ENCODE measurements around the gene NFATC3.

DNA sequence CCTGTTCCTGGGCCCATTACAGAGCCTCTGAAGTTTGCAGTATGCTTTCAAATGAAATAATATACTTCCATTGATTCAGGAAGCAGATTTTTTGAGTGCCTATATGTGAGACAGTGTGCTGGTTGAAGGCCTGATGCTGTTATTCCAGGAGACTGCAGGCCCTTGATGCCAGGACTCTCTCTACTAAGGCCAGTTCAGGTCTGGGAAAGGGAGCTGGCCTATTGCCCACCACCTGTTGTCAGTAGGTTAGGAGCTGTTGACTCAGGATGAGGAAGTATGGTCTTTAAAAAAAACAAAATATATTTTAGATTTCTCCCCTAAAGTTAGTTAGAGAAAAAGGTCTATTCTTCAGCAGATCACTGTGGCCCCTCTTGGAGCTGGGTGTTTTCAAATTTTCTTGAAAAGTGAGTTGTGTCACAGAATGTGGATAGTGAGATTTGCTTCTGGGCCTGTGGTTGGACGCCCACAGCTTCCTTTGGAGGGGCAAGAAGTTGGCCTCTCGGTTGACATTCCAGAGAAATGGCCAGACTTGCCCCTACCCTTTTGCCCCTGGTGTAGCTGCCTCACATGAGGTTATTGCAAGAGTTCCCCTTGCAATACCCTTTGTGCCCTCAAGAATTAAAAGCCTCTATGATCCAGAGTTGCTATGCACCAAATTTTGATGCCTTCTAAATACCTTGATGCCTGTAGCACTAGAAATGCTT is 142.8 kb downstream of the NFATC3 start:
- no peak for TF ChIP-seq POLR2A (IDR thresholded peaks at IDR 0.05)
- TF ChIP-seq, protein P1, sequence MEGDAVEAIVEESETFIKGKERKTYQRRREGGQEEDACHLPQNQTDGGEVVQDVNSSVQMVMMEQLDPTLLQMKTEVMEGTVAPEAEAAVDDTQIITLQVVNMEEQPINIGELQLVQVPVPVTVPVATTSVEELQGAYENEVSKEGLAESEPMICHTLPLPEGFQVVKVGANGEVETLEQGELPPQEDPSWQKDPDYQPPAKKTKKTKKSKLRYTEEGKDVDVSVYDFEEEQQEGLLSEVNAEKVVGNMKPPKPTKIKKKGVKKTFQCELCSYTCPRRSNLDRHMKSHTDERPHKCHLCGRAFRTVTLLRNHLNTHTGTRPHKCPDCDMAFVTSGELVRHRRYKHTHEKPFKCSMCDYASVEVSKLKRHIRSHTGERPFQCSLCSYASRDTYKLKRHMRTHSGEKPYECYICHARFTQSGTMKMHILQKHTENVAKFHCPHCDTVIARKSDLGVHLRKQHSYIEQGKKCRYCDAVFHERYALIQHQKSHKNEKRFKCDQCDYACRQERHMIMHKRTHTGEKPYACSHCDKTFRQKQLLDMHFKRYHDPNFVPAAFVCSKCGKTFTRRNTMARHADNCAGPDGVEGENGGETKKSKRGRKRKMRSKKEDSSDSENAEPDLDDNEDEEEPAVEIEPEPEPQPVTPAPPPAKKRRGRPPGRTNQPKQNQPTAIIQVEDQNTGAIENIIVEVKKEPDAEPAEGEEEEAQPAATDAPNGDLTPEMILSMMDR (IDR thresholded peaks at IDR 0.05), result no peak
- TF ChIP-seq EP300 (IDR thresholded peaks at IDR 0.05), result no peak
- TF ChIP-seq POLR2AphosphoS5 (IDR thresholded peaks at IDR 0.05), result no peak

All from sigmoid colon (tissue), 4 donors.